EL (cell line): ENCODE data around the gene EYA2.

ENCODE experiments used
- DNase-seq: peaks from one replicate; pipeline ENCODE4 v3.0.0-alpha.2; 2016

The EYA2 gene

GRCh38 chr20:47079047-47079446, 184.4 kb downstream of the EYA2 start:
- DNase-seq, result no peak

GRCh38 chr20:47080365-47080764, 185.7 kb downstream of the EYA2 start:
- no peak for DNase-seq

GRCh38 chr20:47086316-47086715, 191.7 kb downstream of the EYA2 start:
- no peak for DNase-seq

GRCh38 chr20:47088335-47088734, 193.7 kb downstream of the EYA2 start:
- no peak for DNase-seq

- DNase-seq, result no peak
Observed at GRCh38 chr20:47089151-47089550, 194.5 kb downstream of the EYA2 start.

GRCh38 chr20:47090835-47091234, 196.2 kb downstream of the EYA2 start:
- no peak for DNase-seq

GRCh38 chr20:47093320-47093966, 198.8 kb downstream of the EYA2 start:
- no peak for DNase-seq

GRCh38 chr20:47095690-47096089, 201.0 kb downstream of the EYA2 start:
- DNase-seq, result no peak

GRCh38 chr20:47097691-47098622, 203.3 kb downstream of the EYA2 start:
- no peak for DNase-seq

GRCh38 chr20:47099093-47099492, 204.4 kb downstream of the EYA2 start:
- DNase-seq, result no peak

GRCh38 chr20:47099825-47100441, 205.3 kb downstream of the EYA2 start:
- DNase-seq, result no peak

- no peak for DNase-seq
Observed at GRCh38 chr20:47102629-47103028, 208.0 kb downstream of the EYA2 start.

- no peak for DNase-seq
Observed at GRCh38 chr20:47106786-47107185, 212.1 kb downstream of the EYA2 start.

- no peak for DNase-seq
Observed at GRCh38 chr20:47108994-47109393, 214.4 kb downstream of the EYA2 start.

GRCh38 chr20:47110819-47111218, 216.2 kb downstream of the EYA2 start:
- DNase-seq, result no peak

GRCh38 chr20:47111576-47111975, 216.9 kb downstream of the EYA2 start:
- no peak for DNase-seq

- DNase-seq, result peak; percentile 4
Observed at GRCh38 chr20:47113362-47114109, 218.9 kb downstream of the EYA2 start.

GRCh38 chr20:47115694-47116093, 221.1 kb downstream of the EYA2 start:
- DNase-seq, result no peak

- no peak for DNase-seq
Observed at GRCh38 chr20:47117371-47117770, 222.7 kb downstream of the EYA2 start.

GRCh38 chr20:47117773-47118172, 223.1 kb downstream of the EYA2 start:
- no peak for DNase-seq

- DNase-seq, result no peak
Observed at GRCh38 chr20:47118206-47118605, 223.6 kb downstream of the EYA2 start.

GRCh38 chr20:47118641-47119040, 224.0 kb downstream of the EYA2 start:
- DNase-seq, result no peak

- DNase-seq, result no peak
Observed at GRCh38 chr20:47120346-47120936, 225.8 kb downstream of the EYA2 start.
